ENCODE measurements around the gene MUC20. TPM values are rescaled to one million over a fixed set of nuclear protein-coding genes. Genes with fewer than 3 reads are reported as not detected.
"Not testable (repeated sequence)": the region's sequence is repeated elsewhere in the genome, so short reads cannot be mapped to it uniquely, and the experiment has no call there.

MUC20 gene
- total RNA-seq, 4 donors from 2014 or later, result 1.5 to 7.0 (median 3.2) TPM

DNA sequence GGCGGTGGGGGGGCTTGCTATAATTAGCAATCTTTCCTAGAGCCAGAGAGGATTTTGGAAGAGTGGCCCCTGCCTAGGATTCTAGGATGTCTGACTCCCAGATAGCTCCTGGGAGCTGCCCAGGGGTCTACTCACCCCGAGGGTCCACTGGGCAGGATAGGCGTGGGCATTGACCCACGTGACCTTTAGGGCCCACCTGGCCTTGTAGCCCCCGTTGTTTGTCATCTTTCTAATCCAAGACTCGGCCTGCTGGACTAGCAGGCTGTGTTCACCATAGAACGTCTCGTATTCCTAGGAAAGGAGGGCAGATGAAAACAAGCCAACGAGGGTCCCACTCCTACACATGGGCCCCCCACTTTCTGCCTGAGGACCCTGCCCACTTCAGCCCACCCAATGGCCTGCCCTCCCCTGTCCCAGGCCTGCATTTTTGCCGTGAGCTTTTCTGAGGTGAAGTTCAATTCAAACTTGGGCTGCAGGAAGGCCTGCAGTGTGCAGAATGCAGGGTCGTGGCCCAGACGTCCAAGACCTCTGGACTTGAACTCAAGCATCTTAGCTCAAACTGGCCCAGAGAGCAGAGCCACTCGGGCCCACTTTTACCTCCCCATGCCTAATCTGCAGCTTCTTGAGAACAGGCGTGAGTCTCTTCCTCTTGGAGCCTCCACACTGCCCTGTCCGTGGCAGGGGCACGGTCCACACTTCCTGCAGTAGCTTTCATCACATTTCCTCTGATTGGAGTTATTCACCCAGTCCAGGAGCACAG, 49.5 kb downstream of the MUC20 start:
- Histone ChIP-seq H3K27me3 (no peaks in the 10 kb centered on the region), H3K4me1 (no peaks in the 10 kb centered on the region), H3K27ac (no peak overlapping the region), H3K9me3 (no peaks in the 10 kb centered on the region), H3K36me3 (no peaks in the 10 kb centered on the region), H3K4me3 (no peak overlapping the region)
- ATAC-seq (no peak), DNase-seq (no peak)
- in situ Hi-C loops (cut with MboI; ENCODE audit: low sequenced_read_pairs in 4 of 4), result no loop called here
- intact Hi-C loops (cut with DNase I; ENCODE audit: low total_unique reads), result no loop called here
- TF ChIP-seq, protein P1, sequence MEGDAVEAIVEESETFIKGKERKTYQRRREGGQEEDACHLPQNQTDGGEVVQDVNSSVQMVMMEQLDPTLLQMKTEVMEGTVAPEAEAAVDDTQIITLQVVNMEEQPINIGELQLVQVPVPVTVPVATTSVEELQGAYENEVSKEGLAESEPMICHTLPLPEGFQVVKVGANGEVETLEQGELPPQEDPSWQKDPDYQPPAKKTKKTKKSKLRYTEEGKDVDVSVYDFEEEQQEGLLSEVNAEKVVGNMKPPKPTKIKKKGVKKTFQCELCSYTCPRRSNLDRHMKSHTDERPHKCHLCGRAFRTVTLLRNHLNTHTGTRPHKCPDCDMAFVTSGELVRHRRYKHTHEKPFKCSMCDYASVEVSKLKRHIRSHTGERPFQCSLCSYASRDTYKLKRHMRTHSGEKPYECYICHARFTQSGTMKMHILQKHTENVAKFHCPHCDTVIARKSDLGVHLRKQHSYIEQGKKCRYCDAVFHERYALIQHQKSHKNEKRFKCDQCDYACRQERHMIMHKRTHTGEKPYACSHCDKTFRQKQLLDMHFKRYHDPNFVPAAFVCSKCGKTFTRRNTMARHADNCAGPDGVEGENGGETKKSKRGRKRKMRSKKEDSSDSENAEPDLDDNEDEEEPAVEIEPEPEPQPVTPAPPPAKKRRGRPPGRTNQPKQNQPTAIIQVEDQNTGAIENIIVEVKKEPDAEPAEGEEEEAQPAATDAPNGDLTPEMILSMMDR (IDR thresholded peaks at IDR 0.05 in 4 of 5, conservative IDR thresholded peaks at IDR 0.05 in 1 of 5), result no peak

DNA sequence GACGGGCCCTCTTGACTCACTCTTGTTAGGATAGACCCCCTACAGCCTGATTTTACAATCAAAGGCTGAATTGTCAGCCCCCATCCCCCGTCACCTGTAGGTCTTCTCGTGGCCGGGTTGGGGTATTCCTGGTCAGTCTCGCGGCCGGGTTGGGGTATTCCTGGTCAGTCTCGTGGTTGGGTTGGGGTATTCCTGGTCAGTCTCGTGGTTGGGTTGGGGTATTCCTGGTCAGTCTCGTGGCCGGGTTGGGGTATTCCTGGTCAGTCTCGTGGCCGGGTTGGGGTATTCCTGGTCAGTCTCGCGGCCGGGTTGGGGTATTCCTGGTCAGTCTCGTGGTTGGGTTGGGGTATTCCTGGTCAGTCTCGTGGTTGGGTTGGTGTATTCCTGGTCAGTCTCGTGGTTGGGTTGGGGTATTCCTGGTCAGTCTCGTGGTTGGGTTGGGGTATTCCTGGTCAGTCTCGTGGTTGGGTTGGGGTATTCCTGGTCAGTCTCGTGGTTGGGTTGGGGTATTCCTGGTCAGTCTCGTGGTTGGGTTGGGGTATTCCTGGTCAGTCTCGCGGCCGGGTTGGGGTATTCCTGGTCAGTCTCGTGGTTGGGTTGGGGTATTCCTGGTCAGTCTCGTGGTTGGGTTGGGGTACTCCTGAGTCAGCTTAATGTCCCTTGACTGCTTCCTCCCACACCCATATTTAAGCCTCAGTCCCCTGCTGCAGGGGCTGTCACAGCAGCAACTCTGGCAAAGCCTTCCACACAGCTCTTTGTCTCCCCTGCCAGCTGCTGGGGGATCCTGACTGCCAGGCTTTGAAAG, 50.3 kb downstream of the MUC20 start:
- H3K4me3 ChIP-seq; H3K36me3 ChIP-seq; intact Hi-C loops (cut with DNase I; ENCODE audit: low total_unique reads); in situ Hi-C loops (cut with MboI; ENCODE audit: low sequenced_read_pairs in 4 of 4); H3K4me1 ChIP-seq; H3K27ac ChIP-seq; H3K9me3 ChIP-seq; DNase-seq; H3K27me3 ChIP-seq; ATAC-seq: not testable (repeated sequence)

DNA sequence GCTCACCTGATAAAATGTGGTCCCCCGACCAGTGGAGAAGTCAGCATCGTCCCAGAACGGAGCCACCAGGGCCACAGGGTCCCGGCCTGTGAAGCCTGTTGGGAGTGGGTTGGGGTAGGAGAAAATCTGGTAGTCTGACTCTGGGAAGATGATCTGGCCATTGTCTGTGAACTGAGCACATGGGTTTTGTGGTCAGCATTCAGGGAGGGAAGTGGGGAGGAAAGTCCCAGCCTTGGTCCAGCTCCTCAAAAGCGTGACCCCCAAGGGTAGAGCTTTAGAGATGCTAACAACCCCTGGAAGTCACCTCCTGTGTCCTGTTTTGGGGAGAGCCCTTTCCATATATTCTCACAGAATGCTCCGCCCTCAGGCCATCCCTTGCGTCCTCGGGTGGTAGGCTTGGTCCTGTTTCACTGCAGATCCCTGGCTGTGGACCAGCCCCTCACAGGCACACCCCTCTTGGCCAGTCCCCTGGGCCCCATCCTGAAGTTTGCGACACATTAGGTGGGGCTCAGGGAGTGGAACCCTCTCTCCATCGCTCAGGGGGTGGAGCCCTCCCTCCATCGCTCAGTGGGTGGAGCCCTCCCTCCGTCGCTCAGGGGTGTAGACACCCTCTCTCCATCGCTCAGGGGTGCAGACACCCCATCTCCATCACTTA, 51.0 kb downstream of the MUC20 start:
- TF ChIP-seq, protein P1 (IDR thresholded peaks at IDR 0.05 in 4 of 5, conservative IDR thresholded peaks at IDR 0.05 in 1 of 5), result no peak
- no peak for TF ChIP-seq POLR2A (IDR thresholded peaks at IDR 0.05)
- intact Hi-C loops (cut with DNase I; ENCODE audit: low total_unique reads) (no loop called here), in situ Hi-C loops (cut with MboI; ENCODE audit: low sequenced_read_pairs in 4 of 4) (no loop called here)
- Histone ChIP-seq H3K4me3 (no peak overlapping the region), H3K27ac (no peak overlapping the region), H3K4me1 (no peaks in the 10 kb centered on the region), H3K27me3 (no peaks in the 10 kb centered on the region), H3K9me3 (no peaks in the 10 kb centered on the region), H3K36me3 (no peaks in the 10 kb centered on the region)
- ATAC-seq (no peak), DNase-seq (no peak)

DNA sequence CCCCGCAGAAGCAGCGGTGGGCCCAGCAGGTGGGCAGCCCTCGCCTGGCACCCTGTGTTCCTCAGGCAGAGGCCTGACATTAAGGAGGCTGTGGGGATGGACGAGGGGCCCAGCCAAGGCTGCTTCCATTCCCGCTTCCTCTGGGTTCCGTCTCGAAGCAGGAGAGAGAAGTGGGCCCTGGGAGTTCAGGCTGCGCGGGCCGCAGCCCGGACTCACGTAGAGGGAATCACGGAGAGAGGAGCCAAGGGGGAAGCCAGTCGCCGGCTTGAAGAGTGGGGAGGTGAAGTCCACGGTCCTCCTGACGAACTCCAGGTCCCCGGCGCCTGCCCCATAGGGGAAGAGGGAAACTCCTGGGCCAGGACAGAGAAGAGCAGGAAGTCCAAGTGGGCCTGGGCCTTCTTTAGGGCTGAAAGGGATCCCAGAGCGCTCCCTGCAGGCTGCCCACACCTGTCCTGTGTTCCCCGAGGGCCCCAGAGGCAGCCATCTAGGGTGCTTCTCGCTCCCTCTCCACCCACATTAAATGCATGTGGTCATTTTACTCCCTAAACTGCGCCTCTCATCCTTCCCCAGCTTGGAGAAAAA, 53.3 kb downstream of the MUC20 start:
- Histone ChIP-seq H3K4me1 (no peaks in the 10 kb centered on the region), H3K9me3 (no peaks in the 10 kb centered on the region), H3K27ac (no peak overlapping the region), H3K36me3 (no peaks in the 10 kb centered on the region), H3K27me3 (peaks cover 0 to 6% (median 0%) of the 10 kb centered on the region in 3 donors), H3K4me3 (no peak overlapping the region)
- DNase-seq (no peak), ATAC-seq (no peak)
- intact Hi-C loops (cut with DNase I; ENCODE audit: low total_unique reads) (no loop called here), in situ Hi-C loops (cut with MboI; ENCODE audit: low sequenced_read_pairs in 4 of 4) (no loop called here)
- TF ChIP-seq, protein P1 (IDR thresholded peaks at IDR 0.05 in 4 of 5, conservative IDR thresholded peaks at IDR 0.05 in 1 of 5), result no peak
- no peak for TF ChIP-seq POLR2A (IDR thresholded peaks at IDR 0.05)

All from gastrocnemius medialis (tissue), 4 donors.